GM12801 (cell line): ENCODE results near the gene NPFFR2.

Source experiments
- TF ChIP-seq, protein P1 (sequence below): IDR thresholded peaks from one replicate; pipeline ENCODE4 v1.5.1; 2011; ENCODE audit warnings: control low read depth; ENCODE audit not compliant: insufficient read length; ENCODE audit errors: extremely low read depth

Gene NPFFR2

GRCh38 chr4:72019688-72020087, 12.1 kb upstream of the NPFFR2 start:
- TF ChIP-seq, protein P1, sequence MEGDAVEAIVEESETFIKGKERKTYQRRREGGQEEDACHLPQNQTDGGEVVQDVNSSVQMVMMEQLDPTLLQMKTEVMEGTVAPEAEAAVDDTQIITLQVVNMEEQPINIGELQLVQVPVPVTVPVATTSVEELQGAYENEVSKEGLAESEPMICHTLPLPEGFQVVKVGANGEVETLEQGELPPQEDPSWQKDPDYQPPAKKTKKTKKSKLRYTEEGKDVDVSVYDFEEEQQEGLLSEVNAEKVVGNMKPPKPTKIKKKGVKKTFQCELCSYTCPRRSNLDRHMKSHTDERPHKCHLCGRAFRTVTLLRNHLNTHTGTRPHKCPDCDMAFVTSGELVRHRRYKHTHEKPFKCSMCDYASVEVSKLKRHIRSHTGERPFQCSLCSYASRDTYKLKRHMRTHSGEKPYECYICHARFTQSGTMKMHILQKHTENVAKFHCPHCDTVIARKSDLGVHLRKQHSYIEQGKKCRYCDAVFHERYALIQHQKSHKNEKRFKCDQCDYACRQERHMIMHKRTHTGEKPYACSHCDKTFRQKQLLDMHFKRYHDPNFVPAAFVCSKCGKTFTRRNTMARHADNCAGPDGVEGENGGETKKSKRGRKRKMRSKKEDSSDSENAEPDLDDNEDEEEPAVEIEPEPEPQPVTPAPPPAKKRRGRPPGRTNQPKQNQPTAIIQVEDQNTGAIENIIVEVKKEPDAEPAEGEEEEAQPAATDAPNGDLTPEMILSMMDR, result no peak

- TF ChIP-seq, protein P1, result no peak
Measured at GRCh38 chr4:72022553-72022952, 9.2 kb upstream of the NPFFR2 start.

DNA sequence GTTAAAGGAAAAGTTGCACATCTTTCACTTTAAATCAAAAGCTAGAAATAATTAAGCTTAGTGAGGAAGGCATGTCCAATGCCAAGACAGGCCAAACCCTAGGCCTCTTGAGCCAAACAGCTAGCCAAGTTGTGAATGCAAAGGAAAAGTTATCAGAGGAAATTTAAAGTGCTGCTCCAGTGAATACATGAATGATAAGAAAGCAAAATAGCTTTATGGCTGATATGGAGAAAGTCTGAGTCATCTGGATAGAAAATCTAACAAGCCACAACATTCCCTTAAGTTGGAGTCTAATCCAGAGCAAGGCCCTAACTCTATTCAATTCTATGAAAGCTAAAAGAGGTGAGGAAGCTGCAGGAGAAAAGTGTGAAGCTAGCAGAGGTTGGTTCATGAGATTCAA, 23.8 kb downstream of the NPFFR2 start:
- TF ChIP-seq, protein P1, result no peak

DNA sequence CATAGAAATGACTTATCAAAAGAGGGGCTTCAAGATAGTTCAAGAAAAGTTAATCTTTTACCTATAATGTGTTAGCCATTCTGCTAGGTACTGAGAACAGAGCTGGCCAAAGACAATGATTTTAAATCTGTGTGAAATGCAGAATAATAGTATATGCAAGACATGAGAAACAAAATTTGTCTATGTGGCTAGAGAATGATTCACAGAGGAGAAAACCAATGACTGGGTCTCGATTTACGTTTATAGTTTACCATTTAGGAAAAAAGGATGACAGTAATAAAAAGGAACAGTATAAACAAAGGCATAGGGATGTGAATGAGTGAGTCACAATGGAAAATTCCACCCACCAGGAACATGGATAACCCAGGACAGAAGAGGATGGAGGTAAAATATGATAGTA, 31.9 kb downstream of the NPFFR2 start:
- TF ChIP-seq, protein P1, result no peak

- TF ChIP-seq, protein P1, result no peak
Measured at GRCh38 chr4:72067051-72067450, 35.3 kb downstream of the NPFFR2 start.

- TF ChIP-seq, protein P1, result no peak
Measured at GRCh38 chr4:72073816-72074215, 42.0 kb downstream of the NPFFR2 start.

DNA sequence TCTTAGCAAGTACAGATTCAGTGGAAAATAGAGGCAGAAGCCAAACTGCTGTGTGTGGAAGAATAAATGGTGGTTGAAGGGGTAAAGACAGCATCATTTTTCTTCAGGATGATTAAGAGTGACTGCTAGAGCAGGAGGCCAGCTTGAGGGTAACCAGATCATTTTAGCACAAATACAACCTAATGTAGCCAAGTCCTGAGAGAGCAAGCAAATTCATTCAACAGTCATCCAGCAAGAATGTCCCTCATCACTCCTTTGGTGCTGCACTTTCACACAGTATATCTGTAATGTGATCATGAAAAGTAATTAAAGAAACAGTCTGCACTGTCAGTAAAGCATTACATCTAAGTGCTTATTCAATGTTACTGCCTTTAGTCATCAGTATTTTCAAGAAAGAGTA, 44.8 kb downstream of the NPFFR2 start:
- TF ChIP-seq, protein P1, result no peak

DNA sequence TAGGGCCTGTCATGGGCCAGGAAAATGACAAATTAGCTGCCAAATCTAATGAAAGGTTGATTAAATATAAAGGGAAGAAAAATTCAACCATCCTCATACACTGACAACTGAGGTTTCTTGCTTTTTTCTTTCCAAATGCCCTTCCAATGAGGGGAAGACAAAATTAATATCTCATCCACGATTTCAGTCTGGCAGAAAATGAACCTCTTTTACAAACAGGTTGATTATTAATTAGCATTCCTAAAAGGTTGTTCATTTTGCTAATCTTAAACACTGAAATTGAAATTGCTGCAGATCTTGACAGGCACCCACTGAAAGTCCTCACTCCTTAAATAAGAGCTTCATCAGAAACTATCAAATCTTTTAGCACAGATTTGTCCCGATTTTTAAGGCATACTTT, 45.5 kb downstream of the NPFFR2 start:
- TF ChIP-seq, protein P1, result no peak
